SH-SY5Y (cell line): ENCODE data around the gene TPRN.

Source experiments
- GATA2 ChIP-seq: IDR thresholded peaks from 2 replicates; pipeline ENCODE4 v1.6.1; 2011; ENCODE audit warnings: mild to moderate bottlenecking, low read depth, low read length
- GATA3 ChIP-seq: IDR thresholded peaks from 2 replicates; pipeline ENCODE4 v1.6.1; 2011; ENCODE audit warnings: low read depth, mild to moderate bottlenecking, low read length, moderate library complexity

GRCh38 chr9:137161558-137162486 is 38.7 kb downstream of the TPRN start:
- TF ChIP-seq GATA3 = no peak
- TF ChIP-seq GATA2 = no peak
